PC-3 (cell line): ENCODE results near the gene DENND1B. TPM values are rescaled to one million over a fixed set of nuclear protein-coding genes. Genes with fewer than 3 reads are reported as not detected.
A peak's percentile ranks its signal among the peaks of the same experiment; 100 is the strongest.

Experiments used
- ATAC-seq: fragments of 200-7000 bp; cut with Tn5 transposase; 2 replicates; pipeline ENCODE4 v1.9.1; 2020; ENCODE audit warnings: mild to moderate bottlenecking, moderate library complexity
- BruUV-seq: library from RNA; stranded (reverse); fragments of 400-500 nt; replicated peaks from 2 replicates; lab custom pipeline; 2021; lab: Mats Ljungman, UMichigan
- CTCF ChIA-PET: fragments of 300-600 bp; sonication (Branson Sonifier 250); formaldehyde crosslinking; loops from one replicate; lab custom pipeline; 2022; ENCODE audit warnings: antibody characterized with exemption; lab: Charles Lee
- POLR2A ChIA-PET: fragments of 300-600 bp; sonication (Branson Sonifier 250); formaldehyde crosslinking; loops from one replicate; lab custom pipeline; 2022; ENCODE audit warnings: antibody characterized with exemption; ENCODE audit not compliant: unreplicated experiment; lab: Charles Lee
- DNase-seq: peaks from one replicate; pipeline ENCODE4 v3.0.0-alpha.2; 2015
- H2AFZ ChIP-seq: fragments of 300-600 bp; sonication (generic); 2 replicates; pipeline ENCODE4 v1.6.0; 2016; ENCODE audit warnings: antibody characterized with exemption, low read length
- H3F3A ChIP-seq: fragments of 300-600 bp; sonication (generic); one replicate; pipeline ENCODE4 v1.6.0; 2017; ENCODE audit warnings: antibody characterized with exemption, low read length, control low read depth, mild to moderate bottlenecking; ENCODE audit not compliant: unreplicated experiment
- H3K27ac ChIP-seq: fragments of 300-600 bp; sonication (generic); 2 replicates; pipeline ENCODE4 v1.5.1; 2016; ENCODE audit warnings: mild to moderate bottlenecking, low read length
- H3K27me3 ChIP-seq: fragments of 300-600 bp; sonication (generic); 2 replicates; pipeline ENCODE4 v1.6.1; 2016; ENCODE audit warnings: low read length, mixed read lengths
- H3K36me3 ChIP-seq: fragments of 300-600 bp; sonication (generic); 2 replicates; pipeline ENCODE4 v1.6.1; 2016; ENCODE audit warnings: low read depth, mixed run types, low read length, mixed read lengths
- H3K4me1 ChIP-seq: fragments of 300-600 bp; sonication (generic); 2 replicates; pipeline ENCODE4 v1.5.1; 2016; ENCODE audit warnings: low read length; ENCODE audit not compliant: insufficient read depth
- H3K4me2 ChIP-seq: fragments of 300-600 bp; sonication (generic); 2 replicates; pipeline ENCODE4 v1.6.0; 2016; ENCODE audit warnings: low read length
- H3K4me3 ChIP-seq: fragments of 300-600 bp; sonication (generic); 2 replicates; pipeline ENCODE4 v1.5.1; 2016; ENCODE audit warnings: mild to moderate bottlenecking, low read length, mixed read lengths
- H3K79me2 ChIP-seq: fragments of 300-600 bp; sonication (generic); 2 replicates; pipeline ENCODE4 v1.6.1; 2017; ENCODE audit warnings: low read length, mixed read lengths
- H3K9ac ChIP-seq: fragments of 300-600 bp; sonication (generic); 2 replicates; pipeline ENCODE4 v1.6.0; 2016; ENCODE audit warnings: mild to moderate bottlenecking, low read length
- H3K9me2 ChIP-seq: fragments of 300-600 bp; sonication (generic); replicated peaks from 2 replicates; pipeline ENCODE4 v1.6.1; 2016; ENCODE audit warnings: mixed run types, low read length, mixed read lengths
- H3K9me3 ChIP-seq: fragments of 300-600 bp; sonication (generic); 2 replicates; pipeline ENCODE4 v1.6.1; 2016; ENCODE audit warnings: low read length, mixed read lengths
- H4K20me1 ChIP-seq: fragments of 300-600 bp; sonication (generic); 2 replicates; pipeline ENCODE4 v1.6.1; 2016; ENCODE audit warnings: low read length, mixed read lengths
- CTCF ChIP-seq: fragments of 300-600 bp; sonication (generic); conservative IDR thresholded peaks from 2 replicates; pipeline ENCODE4 v1.5.1; 2017; ENCODE audit warnings: antibody characterized with exemption, low read depth, mild to moderate bottlenecking, low read length
- EZH2 ChIP-seq: fragments of 300-600 bp; sonication (generic); IDR thresholded peaks from one replicate; pipeline ENCODE4 v1.6.1; 2017; ENCODE audit warnings: antibody characterized with exemption, mild to moderate bottlenecking, low read length; ENCODE audit not compliant: unreplicated experiment
- EZH2phosphoT487 ChIP-seq: fragments of 300-600 bp; sonication (generic); IDR thresholded peaks from 2 replicates; pipeline ENCODE4 v1.6.1; 2018; ENCODE audit warnings: mild to moderate bottlenecking, antibody characterized with exemption, low read length, borderline replicate concordance
- intact Hi-C: fragments of 100-400 bp; cut with micrococcal nuclease; formaldehyde crosslinking; loops from 2 replicates; pipeline ENCODE4 v1.9.0; 2023
- total RNA-seq: library from RNA; depleted of rRNA; stranded (reverse); fragments of >200 nt; gene quantifications from 2 replicates; pipeline ENCODE4 v1.2.3, GENCODE V29; 2014

The DENND1B gene
- total RNA-seq, 1 experiment from 2014 or later = 7.4 TPM

- no peak overlapping the region for H3K4me3 ChIP-seq
- no peak overlapping the region for H3K9ac ChIP-seq
- no peaks in the 10 kb centered on the region for H3K9me2 ChIP-seq
- no peak overlapping the region for H3K4me2 ChIP-seq
- TF ChIP-seq EZH2 (no peak), EZH2phosphoT487 (no peak), CTCF (no peak)
- intact Hi-C loops = no loop called here
- H3K4me1 ChIP-seq = 0 out of 2 replicates have a peak, but pooled peaks cover 7% of the 10 kb centered on the region
- ChIA-PET POLR2A (no interaction called here), CTCF (no interaction called here)
- H3K27ac ChIP-seq = no peak overlapping the region
- H3K79me2 ChIP-seq = no peaks in the 10 kb centered on the region
- no peaks in the 10 kb centered on the region for H3K9me3 ChIP-seq
- no peak for ATAC-seq
- H2AFZ ChIP-seq = no peak overlapping the region
- no peaks in the 10 kb centered on the region for H3K36me3 ChIP-seq
- no peaks in the 10 kb centered on the region for H4K20me1 ChIP-seq
- no peaks in the 10 kb centered on the region for H3K27me3 ChIP-seq
- no peak for DNase-seq
- no peaks in the 10 kb centered on the region for H3F3A ChIP-seq
- BruUV-seq = no TSS peak
These were observed 288.3 kb downstream of the DENND1B start for GRCh38 chr1:197486946-197487345.

GRCh38 chr1:197485790-197486189 lies 289.5 kb downstream of the DENND1B start:
- Histone ChIP-seq H3K27ac (no peak overlapping the region), H3K4me3 (no peak overlapping the region), H2AFZ (no peak overlapping the region), H3K27me3 (no peaks in the 10 kb centered on the region), H3K4me1 (0 out of 2 replicates have a peak, but pooled peaks cover 7% of the 10 kb centered on the region), H3K9me3 (no peaks in the 10 kb centered on the region), H3F3A (no peaks in the 10 kb centered on the region), H3K9me2 (no peaks in the 10 kb centered on the region), H3K4me2 (no peak overlapping the region), H3K9ac (no peak overlapping the region), H4K20me1 (no peaks in the 10 kb centered on the region), H3K79me2 (no peaks in the 10 kb centered on the region), H3K36me3 (no peaks in the 10 kb centered on the region)
- ATAC-seq = peak; percentile 82
- no TSS peak for BruUV-seq
- DNase-seq = peak; percentile 46
- CTCF ChIA-PET = no interaction called here
- intact Hi-C loops = no loop called here
- POLR2A ChIA-PET = no interaction called here
- TF ChIP-seq CTCF (no peak), EZH2 (no peak), EZH2phosphoT487 (no peak)

GRCh38 chr1:197481101-197481500 lies 294.2 kb downstream of the DENND1B start:
- intact Hi-C loops = no loop called here
- POLR2A ChIA-PET = no interaction called here
- Histone ChIP-seq H3K27me3 (no peaks in the 10 kb centered on the region), H3K36me3 (no peaks in the 10 kb centered on the region), H3K9me3 (no peaks in the 10 kb centered on the region), H4K20me1 (no peaks in the 10 kb centered on the region), H3K4me1 (0 out of 2 replicates have a peak, but pooled peaks cover 6% of the 10 kb centered on the region), H2AFZ (no peak overlapping the region), H3F3A (no peaks in the 10 kb centered on the region), H3K79me2 (no peaks in the 10 kb centered on the region), H3K4me3 (no peak overlapping the region), H3K4me2 (no peak overlapping the region), H3K9me2 (no peaks in the 10 kb centered on the region), H3K27ac (no peak overlapping the region), H3K9ac (no peak overlapping the region)
- CTCF ChIA-PET = no interaction called here
- TF ChIP-seq CTCF (no peak), EZH2phosphoT487 (no peak), EZH2 (no peak)
- peak; percentile 37 for ATAC-seq
- BruUV-seq = no TSS peak
- DNase-seq = no peak
